Hypothalamus (tissue), 51 donors: Measurements from ENCODE around the gene KICS2.
"Not testable (repeated sequence)": the region's sequence is repeated elsewhere in the genome, so short reads cannot be mapped to it uniquely, and the experiment has no call there.

Source experiments
- DNase-seq, 51 donors: peaks; one replicate each; lab custom pipeline; 2025; lab: John Stamatoyannopoulos, UW

KICS2 gene

DNA sequence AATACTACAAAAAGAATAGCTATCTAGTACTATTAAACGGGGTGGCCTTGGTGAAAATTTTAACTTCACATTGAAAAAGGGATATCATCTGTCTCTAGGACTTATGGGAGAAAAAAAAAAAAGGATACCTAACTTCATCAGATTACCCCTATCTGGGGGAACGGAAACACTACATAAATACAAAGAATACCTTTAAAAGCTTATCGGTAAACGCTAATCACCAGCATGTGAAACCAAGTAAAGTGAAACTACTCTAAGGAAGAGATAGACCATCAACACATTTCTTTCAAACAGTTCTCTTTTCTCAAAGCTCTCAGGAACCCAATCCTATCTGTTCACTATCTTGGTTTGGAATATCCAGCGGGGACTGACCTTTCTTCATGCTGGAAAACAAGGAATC is 3.5 kb downstream of the KICS2 start:
- no peak for DNase-seq

DNA sequence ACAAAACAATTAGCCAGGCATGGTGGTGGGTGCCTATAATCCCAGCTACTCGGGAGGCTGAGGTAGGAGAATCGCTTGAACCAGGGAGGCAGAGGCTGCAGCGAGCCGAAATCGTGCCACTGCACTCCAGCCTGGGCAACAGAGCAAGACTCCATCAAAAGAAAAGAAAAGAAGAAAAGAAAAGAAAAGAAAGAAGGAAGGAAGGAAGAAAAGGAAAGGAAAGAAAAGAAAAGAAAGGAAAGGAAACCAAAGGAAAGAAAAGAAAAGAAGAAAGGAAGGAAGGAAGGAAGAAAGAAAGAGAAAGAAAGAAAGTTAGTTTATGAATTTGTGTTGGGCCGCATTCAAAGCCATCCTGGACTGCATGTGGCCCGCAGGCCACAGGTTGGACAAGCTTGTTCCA is 4.5 kb downstream of the KICS2 start:
- DNase-seq = not testable (repeated sequence)

DNA sequence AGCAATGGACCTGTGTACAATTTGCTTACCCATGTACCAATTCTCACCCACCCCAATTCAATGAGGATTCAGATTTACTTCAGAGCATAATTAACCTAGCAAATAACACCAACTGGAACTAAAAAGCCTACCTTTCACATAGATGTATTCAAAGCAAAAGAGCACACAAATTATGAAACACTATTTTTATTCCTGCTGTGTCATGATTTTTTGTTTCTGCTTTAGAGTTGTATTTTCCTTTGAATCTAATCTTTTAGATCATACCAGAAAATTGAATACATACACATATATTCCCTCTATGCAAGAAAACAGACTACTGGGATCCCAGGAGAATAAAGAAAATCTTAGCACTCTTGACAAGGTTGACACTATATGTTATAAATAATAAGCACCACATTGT is 5.9 kb downstream of the KICS2 start:
- no peak for DNase-seq

DNA sequence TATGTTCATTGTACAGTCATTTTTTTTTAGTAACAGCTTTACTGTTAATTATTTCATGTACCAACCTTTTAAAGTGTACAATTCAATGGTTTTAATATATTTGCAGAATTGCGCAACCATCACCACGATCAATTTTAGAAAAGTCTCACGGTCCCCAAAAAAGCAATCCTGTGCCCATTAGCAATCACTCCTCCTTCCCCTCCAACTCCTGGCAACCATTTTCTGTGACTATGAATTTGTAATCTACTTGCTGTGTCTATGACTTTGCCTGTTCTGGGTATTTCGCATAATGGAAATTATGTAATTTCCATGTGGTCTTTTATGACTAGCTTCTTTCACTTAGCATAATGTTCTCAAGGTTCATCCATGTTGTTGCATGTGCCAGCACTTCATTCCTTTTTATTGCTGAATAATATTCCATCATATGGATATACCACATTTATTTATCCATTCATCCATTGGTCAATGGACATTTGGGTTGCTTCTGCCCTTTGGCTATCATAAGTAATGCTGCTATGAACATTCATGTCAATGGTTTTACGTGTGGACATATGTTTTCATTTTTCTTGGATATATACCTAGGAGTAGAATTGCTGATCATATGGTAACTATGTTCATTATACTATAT is 9.9 kb downstream of the KICS2 start:
- no peak for DNase-seq

DNA sequence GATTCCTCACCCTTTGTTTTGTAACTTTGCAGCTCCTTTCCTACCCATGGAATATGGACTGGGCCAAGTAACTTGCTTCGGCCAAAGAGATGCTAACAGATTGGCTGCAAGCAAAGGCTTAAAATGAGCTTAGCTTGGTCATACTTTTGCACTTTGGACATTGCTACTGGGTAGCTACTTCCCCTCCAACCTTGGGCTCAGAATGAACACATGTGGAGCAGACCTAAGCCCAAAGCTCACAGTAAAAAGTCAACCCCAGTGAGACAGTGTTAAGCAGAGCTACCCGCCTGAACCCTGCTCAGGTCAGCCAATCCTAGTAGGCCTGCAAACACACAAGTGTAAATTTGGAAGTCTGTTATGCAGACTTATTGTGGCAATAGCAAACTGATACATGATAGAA is 14.6 kb downstream of the KICS2 start:
- DNase-seq = no peak

DNA sequence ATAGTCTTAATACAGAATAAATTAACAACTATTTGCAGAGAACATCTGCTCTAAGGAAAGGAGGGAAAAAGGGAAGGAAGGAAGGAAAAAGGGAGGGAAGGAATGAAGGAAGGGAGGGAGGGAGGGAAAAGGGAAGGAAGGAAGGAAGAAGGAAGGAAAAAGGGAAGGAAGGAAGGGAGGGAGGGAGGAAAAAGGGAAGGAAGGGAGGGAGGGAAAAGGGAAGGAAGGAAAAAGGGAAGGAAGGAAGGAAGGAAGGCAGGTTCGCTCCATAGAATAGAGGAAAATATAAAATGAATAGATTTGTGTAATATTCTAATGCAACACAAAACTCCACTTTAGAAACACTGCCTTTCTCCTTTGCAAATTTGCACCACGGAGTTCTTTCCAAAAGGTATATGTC is 16.6 kb downstream of the KICS2 start:
- DNase-seq = no peak

- DNase-seq = no peak
Observed at GRCh38 chr12:64203775-64204174, 18.3 kb downstream of the KICS2 start.

- no peak for DNase-seq
Observed at GRCh38 chr12:64203036-64203435, 19.1 kb downstream of the KICS2 start.

DNA sequence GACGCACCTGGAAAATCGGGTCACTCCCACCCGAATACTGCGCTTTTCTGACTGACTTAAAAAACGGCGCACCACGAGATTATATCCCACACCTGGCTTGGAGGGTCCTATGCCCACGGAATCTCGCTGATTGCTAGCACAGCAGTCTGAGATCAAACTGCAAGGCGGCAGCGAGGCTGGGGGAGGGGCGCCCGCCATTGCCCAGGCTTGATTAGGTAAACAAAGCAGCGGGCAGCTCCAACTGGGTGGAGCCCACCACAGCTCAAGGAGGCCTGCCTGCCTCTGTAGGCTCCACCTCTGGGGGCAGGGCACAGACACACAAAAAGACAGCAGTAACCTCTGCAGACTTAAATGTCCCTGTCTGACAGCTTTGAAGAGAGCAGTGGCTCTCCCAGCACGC is 26.3 kb downstream of the KICS2 start:
- DNase-seq = not testable (repeated sequence)

GRCh38 chr12:64194333-64195149 is 27.6 kb downstream of the KICS2 start:
- no peak for DNase-seq

- DNase-seq = no peak
Observed at GRCh38 chr12:64193931-64194330, 28.2 kb downstream of the KICS2 start.

- no peak for DNase-seq
Observed at GRCh38 chr12:64192644-64193444, 29.3 kb downstream of the KICS2 start.

GRCh38 chr12:64190140-64190539 is 32.0 kb downstream of the KICS2 start:
- DNase-seq = no peak

- no peak for DNase-seq
Observed at GRCh38 chr12:64189530-64189929, 32.6 kb downstream of the KICS2 start.

DNA sequence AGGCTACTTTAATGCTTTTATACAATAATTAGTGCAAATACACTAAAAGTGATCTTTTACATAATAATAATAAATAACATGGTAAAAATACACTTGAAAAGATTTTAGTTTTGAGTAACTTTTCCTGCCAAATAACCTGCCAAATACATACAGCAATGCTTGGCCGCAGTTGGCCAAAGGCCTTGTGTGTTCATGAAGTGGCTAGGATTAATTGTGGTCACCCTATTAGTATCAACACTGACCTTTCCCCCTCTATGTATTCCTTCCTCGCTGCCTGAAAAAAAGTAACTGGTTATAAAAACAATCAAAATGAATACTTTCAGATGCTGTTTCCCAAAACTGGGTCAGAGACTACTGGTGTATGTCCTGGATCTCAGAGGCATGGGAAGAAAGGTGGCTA is 34.3 kb downstream of the KICS2 start:
- DNase-seq = no peak

DNA sequence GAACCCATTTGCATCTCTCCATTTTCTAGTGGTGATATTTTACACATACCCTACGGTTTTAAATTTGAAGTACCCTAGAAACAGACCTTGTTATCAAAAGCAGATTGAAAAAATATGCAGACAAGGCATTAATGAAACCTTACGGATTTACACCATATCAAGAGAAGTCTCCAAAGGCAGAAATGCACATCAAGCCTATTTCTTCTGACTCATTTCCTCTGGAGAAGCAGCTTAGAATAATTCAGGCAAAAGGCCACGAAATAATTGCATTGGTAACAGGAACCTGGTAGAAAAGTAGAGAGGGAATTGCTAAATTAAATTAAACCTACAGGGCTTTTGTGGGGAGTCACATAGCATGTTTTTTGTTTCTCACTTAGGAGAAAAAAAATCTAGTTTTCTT is 34.7 kb downstream of the KICS2 start:
- no peak for DNase-seq

- no peak for DNase-seq
Observed at GRCh38 chr12:64186789-64187188, 35.3 kb downstream of the KICS2 start.

DNA sequence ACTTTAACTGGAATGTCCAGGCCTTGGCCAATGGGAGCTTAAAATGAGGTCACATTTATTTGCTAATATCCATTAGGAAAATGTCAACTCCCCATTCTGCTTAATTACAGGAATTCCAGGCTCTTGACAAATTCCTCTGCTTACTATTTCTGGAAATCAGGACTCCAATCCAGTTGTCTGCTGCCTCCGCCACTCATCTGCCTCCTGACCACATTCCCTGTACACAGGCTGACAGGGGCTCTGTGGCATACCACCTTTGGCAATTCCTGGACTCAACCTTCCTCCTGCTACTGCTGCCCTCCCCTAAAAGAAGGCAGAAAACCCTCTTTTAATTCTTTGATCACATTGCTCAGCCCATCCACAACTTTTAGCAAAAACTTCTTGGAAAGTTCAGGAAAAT is 37.9 kb downstream of the KICS2 start:
- DNase-seq = no peak

- peak in 38 of 51 donors; percentile 1 to 68 (median 27) for DNase-seq
Observed at GRCh38 chr12:64181430-64182291, 40.4 kb downstream of the KICS2 start.

DNA sequence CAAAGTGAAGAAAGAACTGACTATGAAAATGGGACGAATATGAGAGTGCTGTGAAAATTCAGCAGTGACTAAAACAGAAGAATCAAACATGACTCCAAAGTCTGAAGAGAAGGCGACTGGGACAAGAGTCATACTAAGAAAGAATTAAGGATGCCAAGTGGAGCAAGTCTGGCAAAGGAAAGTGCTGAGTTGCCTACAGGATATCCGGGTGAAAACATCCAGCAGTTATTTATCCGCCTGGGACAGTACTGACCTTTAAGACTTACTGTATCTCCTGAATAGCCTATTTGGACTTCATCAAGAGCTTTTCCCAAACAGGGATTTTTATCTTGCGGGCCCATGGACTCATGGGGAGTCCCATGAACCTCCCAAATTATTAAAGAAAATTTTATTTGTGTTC is 41.1 kb downstream of the KICS2 start:
- no peak for DNase-seq

DNA sequence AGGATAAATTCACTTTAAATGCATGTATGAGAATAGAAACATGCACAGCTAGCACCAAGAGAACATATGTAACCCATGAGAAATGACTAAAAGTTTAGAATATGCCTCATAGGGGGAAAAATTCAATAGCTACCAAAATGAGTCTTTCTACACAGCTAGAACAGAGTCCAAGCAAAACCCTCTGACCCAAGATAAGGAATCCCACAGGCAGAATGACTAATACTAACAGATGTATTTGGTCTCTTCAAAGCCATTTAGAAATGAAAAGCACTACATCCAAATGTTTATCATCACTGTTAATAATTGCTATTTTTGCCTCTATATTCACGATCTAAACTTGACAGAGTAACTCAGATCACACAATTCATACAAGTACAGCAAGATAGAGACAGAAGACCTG is 44.0 kb downstream of the KICS2 start:
- no peak for DNase-seq
